AG09309 (cell line): Measurements from ENCODE around the gene MAMDC4.

Source experiments
- DNase-seq: peaks from one replicate; pipeline ENCODE4 v3.0.0-alpha.2; 2010; ENCODE audit warnings: low read depth
- H3K4me3 ChIP-seq: 2 replicates; pipeline ENCODE4 v1.5.1; 2011; ENCODE audit warnings: mild to moderate bottlenecking, low read depth, low read length, moderate library complexity; ENCODE audit not compliant: control insufficient read depth
- TF ChIP-seq, protein P1 (sequence below): IDR thresholded peaks from 2 replicates; pipeline ENCODE4 v1.5.1; 2011; ENCODE audit warnings: mild to moderate bottlenecking, low read depth, low read length, inconsistent platforms; ENCODE audit not compliant: insufficient read depth, control insufficient read depth; ENCODE audit errors: missing control alignments

The MAMDC4 gene

DNA sequence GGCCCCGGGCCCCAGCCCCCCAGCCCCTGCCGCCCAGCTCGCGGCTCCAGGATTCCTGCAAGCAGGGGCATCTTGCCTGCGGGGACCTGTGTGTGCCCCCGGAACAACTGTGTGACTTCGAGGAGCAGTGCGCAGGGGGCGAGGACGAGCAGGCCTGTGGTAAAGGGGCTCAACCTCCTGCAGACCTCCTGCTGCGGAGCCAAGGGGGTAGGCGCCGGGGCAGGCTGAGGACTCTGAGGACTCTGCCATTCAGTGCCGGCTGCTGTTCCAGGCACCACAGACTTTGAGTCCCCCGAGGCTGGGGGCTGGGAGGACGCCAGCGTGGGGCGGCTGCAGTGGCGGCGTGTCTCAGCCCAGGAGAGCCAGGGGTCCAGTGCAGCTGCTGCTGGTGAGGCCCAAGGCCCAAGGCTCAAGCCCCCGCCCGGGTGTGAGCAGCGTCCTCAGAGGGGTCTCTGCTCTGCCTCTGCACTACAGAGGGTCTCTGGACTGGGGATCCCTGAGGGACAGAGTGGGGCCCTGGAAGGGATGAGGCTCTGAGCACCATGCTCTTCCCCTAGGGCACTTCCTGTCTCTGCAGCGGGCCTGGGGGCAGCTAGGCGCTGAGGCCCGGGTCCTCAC lies 3.4 kb downstream of the MAMDC4 start:
- no peak for DNase-seq
- TF ChIP-seq, protein P1, sequence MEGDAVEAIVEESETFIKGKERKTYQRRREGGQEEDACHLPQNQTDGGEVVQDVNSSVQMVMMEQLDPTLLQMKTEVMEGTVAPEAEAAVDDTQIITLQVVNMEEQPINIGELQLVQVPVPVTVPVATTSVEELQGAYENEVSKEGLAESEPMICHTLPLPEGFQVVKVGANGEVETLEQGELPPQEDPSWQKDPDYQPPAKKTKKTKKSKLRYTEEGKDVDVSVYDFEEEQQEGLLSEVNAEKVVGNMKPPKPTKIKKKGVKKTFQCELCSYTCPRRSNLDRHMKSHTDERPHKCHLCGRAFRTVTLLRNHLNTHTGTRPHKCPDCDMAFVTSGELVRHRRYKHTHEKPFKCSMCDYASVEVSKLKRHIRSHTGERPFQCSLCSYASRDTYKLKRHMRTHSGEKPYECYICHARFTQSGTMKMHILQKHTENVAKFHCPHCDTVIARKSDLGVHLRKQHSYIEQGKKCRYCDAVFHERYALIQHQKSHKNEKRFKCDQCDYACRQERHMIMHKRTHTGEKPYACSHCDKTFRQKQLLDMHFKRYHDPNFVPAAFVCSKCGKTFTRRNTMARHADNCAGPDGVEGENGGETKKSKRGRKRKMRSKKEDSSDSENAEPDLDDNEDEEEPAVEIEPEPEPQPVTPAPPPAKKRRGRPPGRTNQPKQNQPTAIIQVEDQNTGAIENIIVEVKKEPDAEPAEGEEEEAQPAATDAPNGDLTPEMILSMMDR, result no peak
- H3K4me3 ChIP-seq, result no peak overlapping the region

DNA sequence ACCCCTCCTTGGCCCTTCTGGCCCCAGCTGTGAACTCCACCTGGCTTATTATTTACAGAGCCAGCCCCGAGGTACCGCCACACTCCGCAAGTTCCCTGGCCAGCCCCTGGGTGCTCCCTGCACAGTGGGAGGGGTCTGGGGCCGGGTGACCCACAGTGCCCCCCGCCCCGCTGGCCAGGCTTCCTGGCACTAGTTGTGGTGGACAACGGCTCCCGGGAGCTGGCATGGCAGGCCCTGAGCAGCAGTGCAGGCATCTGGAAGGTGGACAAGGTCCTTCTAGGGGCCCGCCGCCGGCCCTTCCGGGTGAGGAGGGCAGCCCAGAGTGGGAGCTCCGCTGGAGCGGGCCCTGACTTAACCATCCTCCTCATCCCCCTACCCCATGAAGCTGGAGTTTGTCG lies 3.9 kb downstream of the MAMDC4 start:
- TF ChIP-seq, protein P1, result no peak
- DNase-seq, result no peak
- H3K4me3 ChIP-seq, result no peak overlapping the region

DNA sequence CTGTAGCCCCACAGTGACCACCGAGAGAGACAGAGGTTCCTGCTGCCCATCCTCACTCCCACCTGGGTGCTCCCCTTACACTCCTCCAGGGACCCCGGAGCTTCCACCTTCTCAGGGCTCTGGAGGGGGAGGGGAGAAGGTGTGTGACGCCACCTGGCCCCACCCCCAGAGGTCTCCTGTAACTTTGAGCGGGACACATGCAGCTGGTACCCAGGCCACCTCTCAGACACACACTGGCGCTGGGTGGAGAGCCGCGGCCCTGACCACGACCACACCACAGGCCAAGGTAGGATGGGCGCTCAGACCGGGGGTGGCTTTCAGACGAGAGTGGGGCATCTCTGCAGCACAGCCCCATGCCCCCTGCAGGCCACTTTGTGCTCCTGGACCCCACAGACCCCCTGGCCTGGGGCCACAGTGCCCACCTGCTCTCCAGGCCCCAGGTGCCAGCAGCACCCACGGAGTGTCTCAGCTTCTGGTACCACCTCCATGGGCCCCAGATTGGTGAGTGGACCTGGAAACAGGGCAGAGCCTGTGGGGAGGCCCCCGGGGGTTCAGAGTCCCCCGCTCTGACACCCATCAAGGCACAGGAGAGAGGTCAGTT lies 4.5 kb downstream of the MAMDC4 start:
- no peak overlapping the region for H3K4me3 ChIP-seq
- TF ChIP-seq, protein P1, result no peak
- DNase-seq, result no peak

DNA sequence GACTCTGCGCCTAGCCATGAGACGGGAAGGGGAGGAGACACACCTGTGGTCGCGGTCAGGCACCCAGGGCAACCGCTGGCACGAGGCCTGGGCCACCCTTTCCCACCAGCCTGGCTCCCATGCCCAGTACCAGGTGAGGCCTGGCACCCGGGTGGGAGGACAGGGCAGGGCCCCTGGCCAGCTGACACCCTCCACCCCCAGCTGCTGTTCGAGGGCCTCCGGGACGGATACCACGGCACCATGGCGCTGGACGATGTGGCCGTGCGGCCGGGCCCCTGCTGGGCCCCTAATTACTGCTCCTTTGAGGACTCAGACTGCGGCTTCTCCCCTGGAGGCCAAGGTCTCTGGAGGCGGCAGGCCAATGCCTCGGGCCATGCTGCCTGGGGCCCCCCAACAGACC lies 5.0 kb downstream of the MAMDC4 start:
- TF ChIP-seq, protein P1, result no peak
- no peak for DNase-seq

DNA sequence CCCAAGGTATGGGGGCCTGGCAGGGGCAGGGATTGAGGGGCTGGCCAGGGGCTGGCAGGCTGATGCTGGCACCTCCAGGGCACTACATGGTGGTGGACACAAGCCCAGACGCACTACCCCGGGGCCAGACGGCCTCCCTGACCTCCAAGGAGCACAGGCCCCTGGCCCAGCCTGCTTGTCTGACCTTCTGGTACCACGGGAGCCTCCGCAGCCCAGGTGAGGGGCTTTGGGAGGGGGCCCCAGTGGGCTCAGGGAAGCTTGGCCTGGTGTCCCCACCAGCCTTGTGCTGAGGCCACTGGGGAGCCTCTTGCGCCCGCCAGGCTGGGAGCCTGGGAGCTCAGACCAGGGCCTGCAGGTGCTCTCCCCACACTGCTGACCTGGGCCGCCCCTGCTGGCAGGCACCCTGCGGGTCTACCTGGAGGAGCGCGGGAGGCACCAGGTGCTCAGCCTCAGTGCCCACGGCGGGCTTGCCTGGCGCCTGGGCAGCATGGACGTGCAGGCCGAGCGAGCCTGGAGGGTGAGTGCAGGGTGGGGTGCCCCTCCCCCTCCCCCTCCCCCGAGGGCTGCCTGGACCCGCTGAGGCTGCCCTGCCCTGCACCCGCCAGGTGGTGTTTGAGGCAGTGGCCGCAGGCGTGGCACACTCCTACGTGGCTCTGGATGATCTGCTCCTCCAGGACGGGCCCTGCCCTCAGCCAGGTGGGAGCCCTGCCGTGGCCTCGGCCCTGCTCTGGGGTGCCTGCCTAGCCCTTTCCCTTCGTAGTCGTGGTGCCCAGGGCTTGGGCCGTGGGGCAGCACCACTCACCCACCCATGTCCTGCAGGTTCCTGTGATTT lies 5.7 kb downstream of the MAMDC4 start:
- H3K4me3 ChIP-seq, result no peak overlapping the region
- no peak for DNase-seq
- TF ChIP-seq, protein P1, result no peak

More for the DNA sequence above, 5.0 kb downstream of the MAMDC4 start:
- H3K4me3 ChIP-seq, result no peak overlapping the region

DNA sequence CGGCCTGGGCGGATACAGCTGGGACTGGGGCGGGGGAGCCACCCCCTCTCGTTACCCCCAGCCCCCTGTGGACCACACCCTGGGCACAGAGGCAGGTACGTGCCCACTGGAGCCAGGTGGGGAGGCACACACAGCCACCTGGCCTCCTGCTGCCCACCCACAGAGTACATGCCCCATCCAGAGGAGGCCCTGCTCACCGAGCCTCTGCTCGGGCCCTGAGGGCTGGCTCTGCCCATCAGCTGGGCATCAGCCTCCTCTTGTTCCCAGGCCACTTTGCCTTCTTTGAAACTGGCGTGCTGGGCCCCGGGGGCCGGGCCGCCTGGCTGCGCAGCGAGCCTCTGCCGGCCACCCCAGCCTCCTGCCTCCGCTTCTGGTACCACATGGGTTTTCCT lies 6.3 kb downstream of the MAMDC4 start:
- no peak for DNase-seq
- H3K4me3 ChIP-seq, result no peak overlapping the region
- TF ChIP-seq, protein P1, result no peak
